GM19023 (cell line): ENCODE results near the gene TSPAN10.
"Not testable (repeated sequence)": the region's sequence is repeated elsewhere in the genome, so short reads cannot be mapped to it uniquely, and the experiment has no call there.

Experiments used
- ATAC-seq: cut with Tn5 transposase; IDR thresholded peaks from one replicate; pipeline ENCODE4 v1.9.1; 2021; ENCODE audit warnings: mild to moderate bottlenecking, moderate library complexity; ENCODE audit not compliant: unreplicated experiment

TSPAN10 gene

DNA sequence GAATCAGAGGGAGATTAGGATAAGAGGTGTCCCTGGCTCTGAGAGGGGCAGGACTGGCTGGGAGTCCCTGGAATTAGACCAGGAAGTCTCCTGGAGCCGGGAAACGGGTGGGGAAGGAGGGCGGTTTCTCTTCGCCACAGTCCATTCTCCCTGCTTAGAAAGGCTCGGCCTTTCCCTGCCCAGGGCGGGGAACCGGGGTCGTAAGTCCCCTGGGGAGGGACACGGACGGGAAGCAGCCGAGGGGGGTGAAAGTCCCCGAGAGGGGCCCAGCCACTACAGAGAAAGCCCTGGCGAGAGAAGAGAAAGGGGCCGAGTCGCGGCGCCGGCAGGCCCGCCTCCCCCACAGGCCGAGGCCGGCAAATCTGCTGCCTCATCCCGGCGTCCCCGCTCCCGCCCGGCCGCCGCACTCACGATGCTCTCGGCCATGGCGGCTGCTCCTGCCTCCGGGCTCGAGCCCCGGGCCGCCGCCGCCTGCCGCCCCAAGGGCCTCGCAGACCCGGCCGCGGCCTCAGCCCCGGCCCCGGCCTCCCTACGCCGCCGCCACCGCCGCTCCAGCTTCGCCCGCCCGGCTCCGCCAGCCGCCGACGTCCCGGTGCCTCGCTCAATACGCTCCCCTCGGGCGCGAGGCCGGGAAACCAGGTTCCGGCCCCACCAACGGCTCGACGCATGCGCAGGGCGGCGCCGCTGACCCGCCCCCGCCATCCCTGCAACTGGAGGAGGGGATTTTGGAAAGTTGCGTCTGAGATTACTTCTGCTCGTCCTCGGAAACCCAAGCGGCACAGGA lies at the start of gene TSPAN10, which contains the start of gene NPLOC4:
TSS of gene TSPAN10 (plus strand) at position 692 of the 784 bp plus-strand sequence. CDS start 5,217 bp downstream, outside the sequence.
TSS of gene NPLOC4 (minus strand) at position 608 of the 784 bp plus-strand sequence. CDS start at position 426, 182 bp downstream.
- ATAC-seq = peak; percentile 74

DNA sequence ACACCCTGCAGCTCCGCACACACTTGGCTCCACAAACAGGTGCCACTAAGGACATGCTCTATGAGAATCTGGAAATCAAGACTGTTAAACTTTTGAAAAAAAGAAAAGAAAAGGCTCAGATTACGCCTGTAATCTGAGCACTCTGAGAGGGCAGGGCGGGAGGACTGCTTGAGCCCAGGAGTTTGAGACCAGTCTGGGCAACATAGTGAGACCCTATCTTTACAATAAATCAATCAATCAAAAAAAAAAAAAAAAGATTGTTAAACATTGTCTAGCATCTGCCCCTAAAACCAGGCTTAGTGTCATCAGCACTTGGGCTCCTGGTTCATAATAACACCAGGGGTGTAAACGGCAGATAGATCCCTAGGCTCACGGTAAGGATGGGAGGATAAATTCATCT lies 47.4 kb upstream of the TSPAN10 start:
- no peak for ATAC-seq

DNA sequence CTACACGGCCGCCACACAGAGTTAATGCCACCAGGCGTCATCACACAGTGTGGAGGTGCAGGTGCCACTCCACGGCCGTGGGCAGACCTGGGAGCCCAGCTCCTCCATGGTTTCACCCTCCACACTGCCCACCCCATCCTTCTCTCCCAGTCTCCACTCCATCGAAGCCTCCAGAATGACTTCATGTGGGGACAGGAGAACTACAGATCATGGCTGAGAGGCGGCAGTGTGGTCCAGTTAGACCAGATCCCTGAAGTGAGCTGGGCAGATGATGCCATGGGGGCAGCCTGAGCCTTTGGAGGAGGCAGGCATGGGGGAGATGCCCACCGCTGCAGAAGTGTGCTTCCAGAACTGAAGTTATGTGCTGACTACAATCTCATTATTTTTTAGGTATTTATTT lies 46.9 kb upstream of the TSPAN10 start:
- ATAC-seq = no peak

DNA sequence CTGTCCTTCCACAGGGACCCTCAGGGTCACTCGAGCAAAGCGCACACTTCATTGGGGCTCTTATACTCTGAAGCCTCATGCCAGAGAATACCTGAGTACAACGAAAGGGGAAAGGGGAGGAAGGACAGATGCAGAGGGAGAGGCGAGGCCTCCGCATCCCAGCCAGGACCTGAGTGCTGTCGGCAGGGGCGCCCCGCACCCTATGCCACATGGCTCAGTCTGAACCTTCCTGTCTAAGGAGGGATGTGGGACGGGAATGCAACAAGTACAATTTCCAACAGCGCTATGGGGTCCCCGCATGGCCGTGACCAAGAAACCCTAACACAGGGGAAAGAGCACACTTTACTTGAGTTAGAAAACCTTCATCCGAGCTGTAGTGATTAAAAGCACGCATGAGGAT lies 45.0 kb upstream of the TSPAN10 start:
- ATAC-seq = no peak

DNA sequence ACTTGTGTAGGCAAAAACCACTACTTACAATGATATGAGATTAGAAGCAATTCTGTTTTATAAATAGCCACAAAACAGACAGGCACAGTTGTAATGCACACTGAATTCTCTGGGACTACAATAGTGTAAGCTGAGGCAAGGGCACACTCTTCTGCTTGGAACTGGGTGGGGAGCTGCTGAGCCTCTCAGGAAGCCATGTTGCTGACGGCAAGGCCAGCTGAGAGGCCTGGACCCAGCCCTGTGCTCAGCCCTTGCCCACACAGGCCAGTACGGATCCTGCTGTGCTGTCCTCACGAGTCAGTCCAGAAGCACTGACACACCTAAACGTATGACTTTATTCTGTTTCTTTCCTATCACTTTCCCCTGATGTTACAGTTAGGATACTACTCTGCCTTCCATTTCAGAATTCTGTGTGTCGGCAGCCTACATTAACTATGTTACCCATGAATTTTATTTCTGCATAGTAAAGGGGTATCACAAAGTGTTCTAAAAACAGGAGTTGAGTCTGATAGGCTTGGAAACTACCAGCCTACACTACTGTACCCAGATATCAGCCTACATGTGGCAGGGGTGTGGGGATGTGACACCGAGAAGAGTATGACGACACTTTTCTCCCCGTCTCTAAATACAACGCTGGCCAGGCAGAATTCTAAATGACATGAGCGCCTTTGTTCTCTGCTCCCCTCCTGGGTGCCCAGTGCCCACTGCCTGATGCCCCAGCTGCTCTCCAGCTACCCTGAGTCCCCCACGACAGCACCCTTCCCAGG lies 43.7 kb upstream of the TSPAN10 start:
- ATAC-seq = no peak

DNA sequence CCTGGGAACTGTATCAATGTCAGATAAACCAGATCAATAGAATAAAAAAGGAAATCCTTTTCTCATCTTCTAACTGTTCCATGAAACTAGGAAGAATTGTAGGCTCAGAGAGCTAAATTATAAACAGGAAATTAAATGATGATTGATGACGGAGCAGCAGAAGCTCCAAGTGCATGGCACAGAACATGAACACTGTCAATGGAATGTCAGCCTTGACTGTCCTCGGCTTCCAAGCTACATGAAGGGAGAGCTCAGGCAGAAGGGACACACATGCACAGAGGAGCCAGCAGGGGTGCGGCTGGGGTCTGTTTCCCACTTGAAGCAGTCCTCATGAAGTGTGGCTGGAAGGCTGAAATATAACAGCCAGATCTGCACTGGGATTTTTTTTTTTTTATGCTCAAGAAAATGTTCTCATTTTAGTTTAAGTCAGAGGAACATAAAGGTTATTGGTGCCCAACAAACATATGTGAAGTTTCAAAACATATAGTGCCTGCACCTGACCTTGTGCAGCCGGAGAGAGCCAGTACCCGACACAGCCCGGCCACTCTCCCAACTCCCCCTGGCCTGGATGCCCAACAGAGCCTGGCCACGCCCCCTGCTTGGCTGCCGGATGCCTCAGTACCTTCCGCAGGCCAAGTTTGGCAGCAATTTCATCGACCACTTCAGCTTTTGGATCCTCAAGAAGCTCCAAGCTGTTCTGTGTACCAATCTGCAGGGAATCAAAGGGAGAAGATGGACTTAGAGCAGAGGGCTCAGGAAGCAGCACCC lies 37.1 kb upstream of the TSPAN10 start:
- no peak for ATAC-seq

DNA sequence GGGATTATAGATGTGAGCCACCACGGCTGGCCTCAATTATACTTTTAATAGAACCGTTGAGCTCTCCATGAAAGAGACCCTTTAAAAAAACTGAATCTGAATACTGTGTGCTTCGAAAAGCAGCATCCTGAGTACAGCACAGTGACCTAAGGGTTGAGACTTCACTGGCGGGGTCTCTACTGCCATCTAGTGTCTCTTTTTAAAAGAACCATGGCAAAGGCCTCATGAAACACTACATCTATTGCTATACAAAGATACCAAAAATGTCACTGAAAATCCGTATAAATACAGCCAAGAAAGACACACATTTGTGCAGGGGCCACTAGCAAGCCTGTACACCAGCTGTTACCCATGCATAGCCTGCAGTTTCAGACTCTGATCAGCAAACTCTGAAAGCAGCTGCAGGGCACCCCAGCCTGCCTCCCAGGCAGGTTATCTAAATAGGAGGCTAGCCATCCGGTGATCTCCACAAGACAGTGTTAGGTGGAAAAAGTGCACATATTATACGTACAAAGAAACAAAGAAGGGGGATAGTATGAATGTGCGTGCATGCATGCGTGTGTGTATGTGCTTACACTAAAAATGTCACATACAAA lies 35.4 kb upstream of the TSPAN10 start:
- ATAC-seq = no peak

DNA sequence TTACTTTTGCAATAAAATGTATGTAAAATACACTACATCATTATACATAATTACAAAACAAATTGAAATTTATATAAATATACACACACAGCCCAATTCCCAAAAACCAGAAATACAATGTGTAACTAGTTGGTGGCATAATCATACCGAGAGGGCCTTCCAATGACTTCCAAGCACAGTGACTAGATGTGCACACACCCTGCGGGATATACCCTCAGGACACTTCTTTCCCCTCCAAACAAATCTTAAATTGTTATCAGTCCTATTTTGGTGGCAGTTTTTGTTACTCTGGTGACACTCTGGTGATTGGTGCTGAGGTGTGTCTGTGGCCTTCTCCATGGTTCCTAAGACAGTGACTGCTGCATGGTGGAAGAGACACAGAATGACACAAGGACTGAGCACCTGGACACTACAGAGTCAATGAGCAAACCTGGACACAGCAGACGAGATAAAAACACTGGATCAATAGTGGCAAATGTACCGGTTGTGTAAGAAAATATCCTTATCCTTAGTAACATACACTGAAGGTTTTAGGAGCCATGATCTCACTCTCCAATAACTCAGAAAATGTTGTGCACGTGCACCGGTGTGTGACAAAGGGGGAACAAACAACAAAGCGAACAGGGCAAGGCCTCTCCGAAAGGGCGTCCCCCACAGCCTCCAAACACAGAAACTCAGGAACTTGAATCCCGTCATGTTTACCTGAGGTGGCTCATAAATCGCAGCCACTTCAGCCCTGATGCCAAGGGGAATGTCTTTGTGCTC lies 33.0 kb upstream of the TSPAN10 start:
- no peak for ATAC-seq

DNA sequence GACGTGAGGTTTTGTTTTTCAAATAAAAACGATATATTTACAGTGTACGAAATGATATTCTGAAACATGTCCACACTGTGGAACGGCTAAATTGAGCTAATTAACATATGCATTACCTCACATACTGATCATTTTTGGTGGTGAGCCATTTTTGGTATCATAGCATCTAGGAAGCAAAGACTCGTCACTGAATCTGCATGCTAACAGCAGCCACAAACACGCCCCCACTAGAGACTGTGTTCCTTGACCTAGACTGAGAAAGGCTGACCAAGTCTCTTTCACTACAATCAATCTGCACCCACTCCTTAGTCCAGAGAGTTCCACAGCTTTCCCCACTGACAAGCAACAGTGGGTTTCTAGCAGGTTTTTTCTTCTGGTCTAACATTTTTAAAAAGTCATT lies 29.6 kb upstream of the TSPAN10 start:
- ATAC-seq = no peak

DNA sequence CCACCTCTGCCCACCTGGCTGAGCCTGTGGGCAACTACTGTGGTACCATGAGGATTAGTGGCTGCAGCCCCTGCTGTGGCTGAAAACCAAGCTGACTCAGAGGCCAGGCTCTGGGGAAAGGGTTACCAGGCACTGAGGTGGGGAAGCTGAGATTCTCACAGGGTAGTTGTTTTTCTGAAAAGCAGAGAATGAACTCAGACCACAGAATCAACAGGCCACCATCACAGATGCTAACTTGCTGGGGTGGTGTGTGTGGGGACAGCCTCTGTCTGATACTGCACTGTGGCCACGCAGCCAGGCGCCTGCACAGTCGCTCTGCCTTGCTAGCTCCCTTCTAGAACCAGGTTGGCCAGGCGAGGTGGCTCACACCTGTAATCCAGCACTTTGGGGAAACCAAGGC lies 28.9 kb upstream of the TSPAN10 start:
- ATAC-seq = no peak

DNA sequence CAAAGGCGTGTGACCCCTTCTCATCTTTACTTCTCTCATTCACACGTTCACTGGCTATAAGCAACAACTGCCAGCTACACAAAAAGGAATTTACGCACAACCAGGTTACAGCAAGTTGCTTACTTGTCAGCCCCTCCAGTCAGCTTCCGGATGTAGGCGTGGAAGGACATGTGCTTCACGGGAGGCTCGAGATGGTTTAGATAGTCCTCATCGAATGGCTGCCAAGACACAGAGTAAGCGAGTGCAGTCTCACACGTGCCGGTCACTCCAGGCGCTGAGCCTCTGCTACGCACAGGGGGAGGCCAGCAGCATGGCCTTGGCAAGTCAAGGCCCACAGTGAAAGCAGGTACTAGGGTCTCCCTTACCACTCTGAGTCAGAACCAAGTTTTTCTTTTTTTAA lies 28.4 kb upstream of the TSPAN10 start:
- ATAC-seq = no peak

DNA sequence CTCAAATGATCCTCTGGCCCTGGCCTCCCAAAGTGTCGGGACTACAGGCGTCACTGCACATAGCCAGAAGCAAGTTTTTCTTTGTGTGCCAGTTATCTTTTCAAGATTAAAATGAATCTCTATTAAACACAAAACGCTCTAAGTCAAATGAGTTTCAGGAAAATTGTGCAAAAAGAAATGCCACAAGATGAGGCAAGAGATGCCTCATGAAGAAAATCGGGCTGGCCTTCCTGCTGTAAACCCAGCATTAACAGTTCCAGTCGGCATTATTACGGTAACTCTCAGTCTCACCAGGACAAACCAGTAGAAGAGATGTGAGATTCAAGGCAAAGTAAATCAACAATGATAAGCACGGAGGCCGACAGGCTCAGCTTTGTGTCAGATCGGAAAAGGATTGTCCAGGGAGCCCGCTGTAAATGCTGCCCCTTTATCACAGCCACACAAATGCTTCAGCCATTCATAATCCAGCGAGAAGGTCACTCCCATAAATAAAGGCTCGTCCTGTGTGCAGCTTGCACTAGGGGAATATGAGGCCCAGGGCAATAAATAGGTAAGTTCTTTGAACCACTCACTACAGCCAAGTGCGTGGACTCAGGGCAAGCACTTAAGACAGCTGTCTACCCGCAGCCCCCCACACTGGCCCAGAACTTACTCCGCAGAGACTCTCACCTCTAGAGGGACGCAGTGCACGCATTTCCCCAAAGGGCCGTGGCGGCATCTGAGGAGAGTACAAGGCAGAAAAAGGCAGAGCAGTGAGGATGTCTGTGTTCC lies 27.3 kb upstream of the TSPAN10 start:
- no peak for ATAC-seq

DNA sequence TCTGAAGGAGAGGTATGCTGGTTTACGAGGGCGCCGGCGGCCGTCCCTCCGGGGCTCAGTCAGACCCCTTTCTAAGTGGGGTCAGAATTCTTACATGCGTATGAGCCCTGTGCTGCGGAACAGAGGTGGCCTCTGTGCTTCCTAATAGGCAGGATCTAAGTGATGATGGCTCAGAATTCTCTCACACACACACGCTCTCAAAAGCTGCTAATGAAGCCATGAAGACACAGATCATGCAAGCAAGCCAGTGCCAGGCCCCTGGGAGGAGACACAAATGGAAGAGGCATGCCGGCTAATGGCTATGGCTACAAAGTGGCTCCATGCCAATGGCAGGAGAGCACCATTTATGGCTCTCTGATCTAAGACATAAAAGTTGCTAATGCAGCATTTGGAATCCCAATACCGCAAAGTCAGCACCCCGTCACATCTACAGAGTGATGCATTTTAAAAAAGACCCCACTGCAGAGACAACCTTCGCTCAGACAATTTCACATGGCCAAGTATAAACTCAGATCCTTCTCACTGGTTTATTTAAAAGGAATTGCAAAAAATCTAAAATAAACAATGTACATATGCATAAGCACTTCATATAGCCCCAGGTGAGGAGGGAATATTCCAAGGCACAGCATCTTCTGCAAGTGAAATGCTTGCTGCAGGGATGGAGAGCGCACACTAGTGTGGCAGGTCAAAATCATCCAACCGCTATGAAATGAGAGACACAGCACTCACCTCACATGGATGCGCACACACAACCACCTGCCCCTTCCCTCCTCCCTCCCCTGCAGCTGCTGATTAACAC lies 24.6 kb upstream of the TSPAN10 start:
- no peak for ATAC-seq

DNA sequence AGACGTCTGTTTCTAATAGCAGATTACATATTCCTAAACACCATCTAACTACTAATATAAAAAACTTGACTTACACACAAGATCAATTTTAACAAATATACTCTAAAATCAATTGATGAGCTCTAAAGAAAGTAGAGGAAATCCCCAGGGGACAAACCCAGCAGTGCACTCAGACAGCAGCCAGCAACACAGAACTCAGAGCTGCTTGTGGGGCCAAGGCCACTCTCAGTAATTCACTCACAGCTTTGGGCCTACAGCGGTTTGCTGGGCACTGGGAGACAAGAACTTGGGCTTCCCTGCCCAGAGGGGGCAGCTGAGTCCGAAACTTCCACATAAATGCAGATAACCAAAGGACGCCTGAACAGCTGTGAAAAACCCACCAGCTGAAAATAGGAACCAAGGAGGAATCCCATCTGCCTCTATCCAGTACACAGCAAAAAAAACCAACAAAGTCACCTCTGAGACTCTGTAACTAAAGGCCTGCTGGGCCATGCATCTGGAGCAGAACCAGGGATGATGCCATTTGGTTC lies 21.5 kb upstream of the TSPAN10 start:
- ATAC-seq = no peak

DNA sequence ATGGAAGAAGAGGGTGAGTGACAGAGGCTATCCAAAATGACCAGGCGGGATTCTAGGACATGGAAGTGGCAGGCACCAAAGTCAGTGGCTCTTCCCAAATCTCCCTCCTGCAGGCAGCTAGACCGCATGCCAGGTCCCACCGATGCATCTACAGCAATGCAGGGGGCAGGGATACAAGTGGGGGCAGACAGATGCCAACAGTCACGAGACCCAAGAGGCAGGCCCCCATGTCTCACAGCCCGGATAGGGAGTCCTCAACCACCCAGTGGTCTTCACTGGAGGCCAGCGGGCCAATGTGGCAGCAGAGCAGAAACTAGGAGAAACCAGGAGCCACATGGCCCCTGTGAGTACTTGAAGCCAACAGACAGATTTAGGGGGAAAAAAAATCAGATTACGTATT lies 20.1 kb upstream of the TSPAN10 start:
- ATAC-seq = no peak

DNA sequence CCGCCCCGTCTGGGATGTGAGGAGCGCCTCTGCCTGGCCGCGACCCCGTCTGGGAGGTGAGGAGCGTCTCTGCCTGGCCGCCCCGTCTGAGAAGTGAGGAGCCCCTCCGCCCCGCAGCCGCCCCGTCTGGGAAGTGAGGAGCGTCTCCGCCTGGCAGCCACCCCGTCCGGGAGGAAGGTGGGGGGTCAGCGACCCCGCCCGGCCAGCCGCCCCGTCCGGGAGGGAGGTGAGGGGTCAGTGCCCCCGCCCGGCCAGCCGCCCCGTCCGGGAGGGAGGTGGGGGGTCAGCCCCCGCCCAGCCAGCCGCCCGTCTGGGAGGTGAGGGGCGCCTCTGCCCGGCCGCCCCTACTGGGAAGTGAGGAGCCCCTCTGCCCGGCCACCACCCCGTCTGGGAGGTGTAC lies 18.7 kb upstream of the TSPAN10 start:
- not testable (repeated sequence) for ATAC-seq

DNA sequence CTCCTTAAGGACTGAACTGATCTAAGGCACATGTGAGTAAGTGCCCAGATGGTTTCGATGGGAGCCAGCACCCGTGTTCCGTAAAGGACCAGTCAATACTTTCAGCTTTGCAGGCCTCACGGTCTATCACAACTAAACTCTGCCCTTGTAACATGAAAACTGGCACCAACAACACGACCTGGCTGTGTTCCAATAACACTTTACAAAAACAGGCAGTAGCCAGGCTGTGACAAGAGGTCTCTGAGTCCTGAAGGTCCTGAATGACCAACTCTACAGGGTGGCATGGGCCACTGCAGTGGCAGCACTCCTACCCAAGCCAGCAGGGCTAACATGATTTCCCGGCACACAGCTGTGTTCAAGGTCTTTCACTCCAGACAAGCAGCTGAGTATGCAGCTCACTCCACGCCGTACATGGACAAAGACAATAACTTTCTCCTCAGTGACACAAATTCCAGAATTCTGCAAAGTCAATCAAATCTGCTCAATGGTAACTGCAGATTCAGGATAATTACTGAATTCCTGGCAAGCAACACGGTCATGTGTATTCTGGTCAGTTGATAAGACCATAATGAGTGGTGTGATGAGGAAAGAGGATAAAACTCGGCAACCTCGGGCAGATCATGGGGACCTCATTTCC lies 15.4 kb upstream of the TSPAN10 start:
- no peak for ATAC-seq

DNA sequence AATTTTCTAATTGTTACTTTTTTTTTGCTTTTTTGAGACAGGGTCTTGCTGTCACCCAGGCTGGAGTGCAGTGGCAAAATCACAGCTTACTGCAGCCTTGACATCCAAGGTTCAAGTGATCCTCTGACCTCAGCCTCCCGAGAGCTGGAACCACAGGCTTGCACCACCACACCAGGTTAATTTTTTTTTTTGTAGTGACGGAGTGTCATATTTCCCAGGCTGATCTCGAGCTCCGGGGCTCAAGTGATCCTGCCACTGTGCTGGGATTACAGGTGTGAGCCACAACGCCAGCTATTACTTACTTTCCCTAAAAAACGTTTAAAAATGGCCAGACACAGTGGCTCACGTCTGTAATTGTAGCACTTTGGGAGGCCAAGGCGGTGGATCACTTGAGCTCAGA lies 6.7 kb upstream of the TSPAN10 start:
- ATAC-seq = no peak
